Lower leg skin (tissue), 4 donors: ENCODE results near the gene CBFA2T3. TPM values are rescaled to one million over a fixed set of nuclear protein-coding genes. Genes with fewer than 3 reads are reported as not detected.
"Not testable (repeated sequence)": the region's sequence is repeated elsewhere in the genome, so short reads cannot be mapped to it uniquely, and the experiment has no call there.

Source experiments
- DNase-seq, 2 donors: peaks; one replicate each; pipeline ENCODE4 v3.0.0-alpha.2; 2019; ENCODE audit warnings: low spot score in 2 of 2
- H3K4me3 ChIP-seq: fragments of 200-600 bp; sonication (generic); 2 replicates; pipeline ENCODE4 v1.5.1; 2017; ENCODE audit warnings: mild to moderate bottlenecking, low read depth; ENCODE audit not compliant: poor library complexity, severe bottlenecking
- CTCF ChIP-seq, 3 donors: fragments of 450-650 bp; IDR thresholded peaks; one replicate each; pipeline ENCODE4 v1.5.1; 2016; ENCODE audit warnings: antibody characterized with exemption in 3 of 3, mild to moderate bottlenecking in 3 of 3, moderate library complexity in 2 of 3
- POLR2A ChIP-seq, 2 donors: fragments of 450-650 bp; IDR thresholded peaks; one replicate each; pipeline ENCODE4 v1.6.1; 2016 to 2017; ENCODE audit warnings: antibody characterized with exemption in 2 of 2, mild to moderate bottlenecking in 1 of 2, moderate library complexity in 1 of 2
- WGBS, 2 donors: methylation state at CpG; one replicate each; pipeline ENCODE4 v1.1.5; 2018; 5-methylcytosine and 5-hydroxymethylcytosine counted together
- intact Hi-C: fragments of 100-400 bp; cut with DNase I; formaldehyde crosslinking; loops from one replicate; pipeline ENCODE4 v1.15.0; 2023; ENCODE audit warnings: low total_unique reads
- total RNA-seq, 4 donors: library from RNA; depleted of rRNA; stranded (reverse); fragments of >200 nt; gene quantifications; one replicate each; pipeline ENCODE4 v1.1.0, GENCODE V29; 2016

Gene CBFA2T3
- total RNA-seq, 4 donors from 2014 or later = 0.93 to 4.4 (median 2.9) TPM

- TF ChIP-seq POLR2A (IDR thresholded peaks at IDR 0.05) (no peak), CTCF (IDR thresholded peaks at IDR 0.05) (no peak)
- intact Hi-C loops = no loop called here
- H3K4me3 ChIP-seq = no peak overlapping the region
- WGBS, 2 donors = 56 to 58% methylated on average over 17 of the region's 17 CpGs
- DNase-seq = no peak
Observed at GRCh38 chr16:89009343-89010209, 32.6 kb upstream of the CBFA2T3 start.

- DNase-seq, H3K4me3 ChIP-seq, intact Hi-C loops: not testable (repeated sequence)
- 57 to 69% methylated on average over 4 of the region's 4 CpGs for WGBS, 2 donors
Observed at GRCh38 chr16:89008796-89009195, 31.8 kb upstream of the CBFA2T3 start.

- WGBS, 2 donors = 40 to 42% methylated on average over 9 of the region's 9 CpGs
- H3K4me3 ChIP-seq = no peak overlapping the region
- intact Hi-C loops = no loop called here
- no peak for DNase-seq
- no peak for TF ChIP-seq CTCF (IDR thresholded peaks at IDR 0.05)
- TF ChIP-seq POLR2A (IDR thresholded peaks at IDR 0.05) = no peak
Observed at GRCh38 chr16:89007371-89008249, 30.6 kb upstream of the CBFA2T3 start.

- no peak for TF ChIP-seq POLR2A (IDR thresholded peaks at IDR 0.05)
- TF ChIP-seq CTCF (IDR thresholded peaks at IDR 0.05) = no peak
- no peak for DNase-seq
- intact Hi-C loops = no loop called here
- WGBS, 2 donors = 65 to 72% methylated on average over 10 to 24 of the region's 24 CpGs
- H3K4me3 ChIP-seq = no peak overlapping the region
Observed at GRCh38 chr16:89006036-89006752, 29.2 kb upstream of the CBFA2T3 start.

GRCh38 chr16:89005201-89006035, 28.4 kb upstream of the CBFA2T3 start:
- no peak overlapping the region for H3K4me3 ChIP-seq
- WGBS, 2 donors = 75 to 78% methylated on average over 23 of the region's 23 CpGs
- intact Hi-C loops = no loop called here
- no peak for DNase-seq
- no peak for TF ChIP-seq POLR2A (IDR thresholded peaks at IDR 0.05)
- TF ChIP-seq CTCF (IDR thresholded peaks at IDR 0.05) = no peak
